Vagina (tissue), 2 donors: ENCODE results near the gene MFAP3. TPM values are rescaled to one million over a fixed set of nuclear protein-coding genes. Genes with fewer than 3 reads are reported as not detected.

Experiments used
- DNase-seq, 2 donors: peaks; one replicate each; pipeline ENCODE4 v3.0.0-alpha.2; 2017; ENCODE audit errors: extremely low spot score in 2 of 2
- H3K27ac ChIP-seq: fragments of 200-600 bp; sonication (generic); one replicate; pipeline ENCODE4 v1.5.1; 2019
- H3K27me3 ChIP-seq: fragments of 200-600 bp; sonication (generic); one replicate; pipeline ENCODE4 v1.5.1; 2019
- H3K36me3 ChIP-seq, 2 donors: fragments of 200-600 bp; sonication (generic); one replicate each; pipeline ENCODE4 v1.5.1; 2017 to 2019
- H3K4me1 ChIP-seq: fragments of 200-600 bp; sonication (generic); one replicate; pipeline ENCODE4 v1.5.1; 2019
- H3K4me3 ChIP-seq, 2 donors: fragments of 200-600 bp; sonication (generic); 1 replicate in 1 of 2; 2 replicates in 1 of 2; pipeline ENCODE4 v1.5.1; 2016 to 2019
- H3K9me3 ChIP-seq: fragments of 200-600 bp; sonication (generic); one replicate; pipeline ENCODE4 v1.5.1; 2019
- CTCF ChIP-seq, 3 experiments: fragments of 450-650 bp in 2 of 3; fragments of 200-600 bp in 1 of 3; sonication (generic) in 1 of 3; IDR thresholded peaks; one replicate each; pipeline ENCODE4 v1.5.1; 2017 to 2019; ENCODE audit warnings: antibody characterized with exemption in 3 of 3, mild to moderate bottlenecking in 2 of 3, moderate library complexity in 2 of 3
- POLR2A ChIP-seq, 2 donors: fragments of 450-650 bp; IDR thresholded peaks; one replicate each; pipeline ENCODE4 v1.6.1; 2017; ENCODE audit warnings: antibody characterized with exemption in 2 of 2, mild to moderate bottlenecking in 2 of 2, moderate library complexity in 2 of 2
- POLR2AphosphoS5 ChIP-seq, 2 donors: sonication (generic); formaldehyde crosslinking; IDR thresholded peaks; one replicate each; pipeline ENCODE4 v1.9.0; 2017; ENCODE audit warnings: antibody characterized with exemption in 2 of 2, mild to moderate bottlenecking in 2 of 2, low read depth in 1 of 2; ENCODE audit not compliant: insufficient read depth in 1 of 2
- intact Hi-C: fragments of 100-400 bp; cut with DNase I; formaldehyde crosslinking; loops from one replicate; pipeline ENCODE4 v1.15.1; 2023
- total RNA-seq: library from RNA; depleted of rRNA; stranded (reverse); fragments of >200 nt; gene quantifications from one replicate; pipeline ENCODE4 v1.2.3, GENCODE V29; 2016

MFAP3 gene
- total RNA-seq, 1 donor from 2014 or later = 38.5 TPM

GRCh38 chr5:154093142-154093532 lies 54.4 kb downstream of the MFAP3 start:
- no peak for DNase-seq
- no peaks in the 10 kb centered on the region for H3K27me3 ChIP-seq
- TF ChIP-seq POLR2A (IDR thresholded peaks at IDR 0.05) (no peak), POLR2AphosphoS5 (IDR thresholded peaks at IDR 0.05; ENCODE audit: insufficient read depth in 1 of 2, low read depth in 1 of 2) (no peak), CTCF (IDR thresholded peaks at IDR 0.05) (no peak)
- H3K36me3 ChIP-seq = no peaks in the 10 kb centered on the region
- no peaks in the 10 kb centered on the region for H3K9me3 ChIP-seq
- H3K4me1 ChIP-seq = no peaks in the 10 kb centered on the region
- intact Hi-C loops = no loop called here
- no peak overlapping the region for H3K27ac ChIP-seq
- H3K4me3 ChIP-seq = no peak overlapping the region

GRCh38 chr5:154095904-154096303 lies 57.1 kb downstream of the MFAP3 start:
- H3K9me3 ChIP-seq = no peaks in the 10 kb centered on the region

GRCh38 chr5:154097031-154097430 lies 58.3 kb downstream of the MFAP3 start:
- Histone ChIP-seq H3K4me3 (no peak overlapping the region), H3K27me3 (no peaks in the 10 kb centered on the region), H3K27ac (no peak overlapping the region), H3K36me3 (no peaks in the 10 kb centered on the region), H3K9me3 (no peaks in the 10 kb centered on the region), H3K4me1 (no peaks in the 10 kb centered on the region)
- intact Hi-C loops = no loop called here
- no peak for DNase-seq
- no peak for TF ChIP-seq POLR2A (IDR thresholded peaks at IDR 0.05)
- TF ChIP-seq POLR2AphosphoS5 (IDR thresholded peaks at IDR 0.05; ENCODE audit: insufficient read depth in 1 of 2, low read depth in 1 of 2) = no peak
- no peak for TF ChIP-seq CTCF (IDR thresholded peaks at IDR 0.05)

More at GRCh38 chr5:154095904-154096303, 57.1 kb downstream of the MFAP3 start:
- intact Hi-C loops = no loop called here
- Histone ChIP-seq H3K4me1 (no peaks in the 10 kb centered on the region), H3K27ac (no peak overlapping the region), H3K36me3 (no peaks in the 10 kb centered on the region), H3K4me3 (no peak overlapping the region), H3K27me3 (no peaks in the 10 kb centered on the region)
- no peak for DNase-seq
- TF ChIP-seq CTCF (IDR thresholded peaks at IDR 0.05) = no peak
- TF ChIP-seq POLR2AphosphoS5 (IDR thresholded peaks at IDR 0.05; ENCODE audit: insufficient read depth in 1 of 2, low read depth in 1 of 2) = no peak
- TF ChIP-seq POLR2A (IDR thresholded peaks at IDR 0.05) = no peak

- H3K4me1 ChIP-seq = no peaks in the 10 kb centered on the region
- H3K4me3 ChIP-seq = no peak overlapping the region
- no peak for DNase-seq
- intact Hi-C loops = no loop called here
- H3K27ac ChIP-seq = no peak overlapping the region
- H3K27me3 ChIP-seq = no peaks in the 10 kb centered on the region
- H3K36me3 ChIP-seq = no peaks in the 10 kb centered on the region
- no peaks in the 10 kb centered on the region for H3K9me3 ChIP-seq
- TF ChIP-seq POLR2AphosphoS5 (IDR thresholded peaks at IDR 0.05; ENCODE audit: insufficient read depth in 1 of 2, low read depth in 1 of 2) = no peak
- no peak for TF ChIP-seq POLR2A (IDR thresholded peaks at IDR 0.05)
- TF ChIP-seq CTCF (IDR thresholded peaks at IDR 0.05) = no peak
Measured at GRCh38 chr5:154098465-154098864, 59.7 kb downstream of the MFAP3 start.

- Histone ChIP-seq H3K36me3 (no peaks in the 10 kb centered on the region), H3K9me3 (no peaks in the 10 kb centered on the region), H3K4me3 (no peak overlapping the region), H3K27ac (no peak overlapping the region), H3K27me3 (no peaks in the 10 kb centered on the region), H3K4me1 (no peaks in the 10 kb centered on the region)
- no peak for DNase-seq
- intact Hi-C loops = no loop called here
- TF ChIP-seq CTCF (IDR thresholded peaks at IDR 0.05) = no peak
Measured at GRCh38 chr5:154101184-154101583, 62.4 kb downstream of the MFAP3 start.
